MM.1S (cell line): ENCODE measurements around the gene DHDH.
"Not testable (repeated sequence)": the region's sequence is repeated elsewhere in the genome, so short reads cannot be mapped to it uniquely, and the experiment has no call there.

ENCODE experiments used
- DNase-seq: peaks from one replicate; pipeline ENCODE4 v3.0.0-alpha.2; 2015
- H2AFZ ChIP-seq: fragments of 300-600 bp; sonication (generic); 2 replicates; pipeline ENCODE4 v1.6.0; 2016; ENCODE audit warnings: antibody characterized with exemption, low read length
- H3F3A ChIP-seq: fragments of 300-600 bp; sonication (generic); 2 replicates; pipeline ENCODE4 v1.6.1; 2016; ENCODE audit warnings: mild to moderate bottlenecking, antibody characterized with exemption, low read length, moderate library complexity, mixed read lengths; ENCODE audit not compliant: insufficient read depth
- H3K27ac ChIP-seq: fragments of 300-600 bp; sonication (generic); 2 replicates; pipeline ENCODE4 v1.5.1; 2016; ENCODE audit warnings: mild to moderate bottlenecking, low read length
- H3K27me3 ChIP-seq: fragments of 300-600 bp; sonication (generic); replicated peaks from 2 replicates; pipeline ENCODE4 v1.6.0; 2016; ENCODE audit warnings: low read length; ENCODE audit not compliant: insufficient read depth
- H3K36me3 ChIP-seq: fragments of 300-600 bp; sonication (generic); replicated peaks from 2 replicates; pipeline ENCODE4 v1.6.1; 2016; ENCODE audit warnings: mild to moderate bottlenecking, low read length, mixed read lengths; ENCODE audit not compliant: insufficient read depth
- H3K4me1 ChIP-seq: fragments of 300-600 bp; sonication (generic); 2 replicates; pipeline ENCODE4 v1.6.1; 2016; ENCODE audit warnings: low read length, mixed read lengths
- H3K4me2 ChIP-seq: fragments of 300-600 bp; sonication (generic); 2 replicates; pipeline ENCODE4 v1.6.0; 2016; ENCODE audit warnings: low read depth, low read length
- H3K4me3 ChIP-seq: fragments of 300-600 bp; sonication (generic); 2 replicates; pipeline ENCODE4 v1.5.1; 2016; ENCODE audit warnings: low read length, mixed read lengths
- H3K79me2 ChIP-seq: fragments of 300-600 bp; sonication (generic); 2 replicates; pipeline ENCODE4 v1.6.1; 2016; ENCODE audit warnings: mixed run types, low read length, mixed read lengths
- H3K9ac ChIP-seq: fragments of 300-600 bp; sonication (generic); 2 replicates; pipeline ENCODE4 v1.6.1; 2016; ENCODE audit warnings: low read length, mixed read lengths
- H3K9me2 ChIP-seq: fragments of 300-600 bp; sonication (generic); replicated peaks from 2 replicates; pipeline ENCODE4 v1.6.1; 2016; ENCODE audit warnings: mild to moderate bottlenecking, low read length, mixed read lengths; ENCODE audit not compliant: insufficient read depth
- H3K9me3 ChIP-seq: fragments of 300-600 bp; sonication (generic); replicated peaks from 2 replicates; pipeline ENCODE4 v1.6.1; 2016; ENCODE audit warnings: mild to moderate bottlenecking, low read length, mixed read lengths; ENCODE audit not compliant: insufficient read depth
- H4K20me1 ChIP-seq: fragments of 300-600 bp; sonication (generic); 2 replicates; pipeline ENCODE4 v1.6.1; 2016; ENCODE audit warnings: mild to moderate bottlenecking, low read length, moderate library complexity, mixed read lengths; ENCODE audit not compliant: insufficient read depth
- CTCF ChIP-seq: fragments of 300-600 bp; sonication (generic); IDR thresholded peaks from 2 replicates; pipeline ENCODE4 v1.5.1; 2016; ENCODE audit warnings: antibody characterized with exemption, low read length, mixed read lengths
- EZH2 ChIP-seq: fragments of 300-600 bp; sonication (generic); optimal IDR thresholded peaks from 2 replicates; pipeline ENCODE3; 2017; ENCODE audit warnings: low read depth, mild to moderate bottlenecking, antibody characterized with exemption, low read length, mixed read lengths
- EZH2phosphoT487 ChIP-seq: fragments of 300-600 bp; sonication (generic); IDR thresholded peaks from 2 replicates; pipeline ENCODE4 v1.6.1; 2018; ENCODE audit warnings: antibody characterized with exemption, low read length

DHDH gene

DNA sequence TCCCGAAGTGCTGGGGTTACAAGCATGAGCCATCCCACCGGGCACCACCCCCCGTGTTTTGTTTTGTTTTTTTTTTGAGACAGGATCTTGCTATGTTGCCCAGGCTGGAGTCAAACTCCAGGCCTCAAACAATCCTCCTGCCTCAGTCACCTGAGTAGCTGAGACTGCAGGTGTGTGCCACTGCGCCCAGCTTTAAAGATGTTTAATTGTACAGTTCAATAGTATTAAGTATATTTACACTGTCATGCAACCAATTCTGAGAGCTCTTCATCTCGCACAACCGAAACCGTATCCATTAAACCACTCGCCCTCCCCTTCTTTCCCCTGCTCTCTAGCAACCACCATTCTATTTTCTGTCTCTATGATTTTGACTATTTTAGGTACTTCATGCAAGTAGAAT, 17.7 kb upstream of the DHDH start:
- Histone ChIP-seq H3K4me1 (no peaks in the 10 kb centered on the region), H3K4me3 (no peak overlapping the region), H3K4me2 (no peak overlapping the region), H3K27ac (no peak overlapping the region), H3K9me3 (no peaks in the 10 kb centered on the region), H3K79me2 (no peaks in the 10 kb centered on the region), H2AFZ (no peak overlapping the region), H3F3A (no peaks in the 10 kb centered on the region), H3K36me3 (no peaks in the 10 kb centered on the region; the same call in 1 of the 2 replicates), H4K20me1 (no peaks in the 10 kb centered on the region), H3K27me3 (no peaks in the 10 kb centered on the region), H3K9me2 (no peaks in the 10 kb centered on the region), H3K9ac (no peak overlapping the region)
- TF ChIP-seq CTCF: no peak
- no peak for TF ChIP-seq EZH2phosphoT487
- TF ChIP-seq EZH2: no peak
- no peak for DNase-seq

DNA sequence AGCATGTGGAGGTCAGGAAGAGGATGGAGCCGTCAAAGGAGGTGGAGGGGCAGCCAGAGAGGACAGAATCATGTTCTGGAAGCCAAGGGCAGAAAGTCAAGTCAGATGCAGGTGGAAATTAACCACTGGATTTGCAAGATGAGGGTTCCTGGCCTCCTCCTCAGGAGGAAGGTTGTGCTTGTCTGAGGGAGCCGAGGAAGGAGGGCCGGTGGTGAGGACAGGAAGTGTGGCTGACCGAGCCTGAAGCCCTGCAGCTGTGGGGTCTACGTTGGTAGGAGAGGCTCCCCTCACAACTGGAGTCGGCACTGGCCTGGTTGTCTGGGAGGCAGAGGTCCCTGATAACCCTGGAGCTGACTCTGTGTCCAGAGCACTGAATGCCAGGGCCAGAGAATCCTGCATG, 15.4 kb upstream of the DHDH start:
- Histone ChIP-seq H3F3A (no peaks in the 10 kb centered on the region), H3K4me1 (no peaks in the 10 kb centered on the region), H4K20me1 (no peaks in the 10 kb centered on the region), H3K9ac (no peak overlapping the region), H3K9me2 (no peaks in the 10 kb centered on the region), H3K4me2 (no peak overlapping the region), H3K9me3 (no peaks in the 10 kb centered on the region), H3K27me3 (no peaks in the 10 kb centered on the region), H3K4me3 (no peak overlapping the region), H3K36me3 (no peaks in the 10 kb centered on the region), H3K27ac (no peak overlapping the region), H3K79me2 (no peaks in the 10 kb centered on the region), H2AFZ (no peak overlapping the region)
- DNase-seq: no peak
- TF ChIP-seq EZH2phosphoT487: no peak
- no peak for TF ChIP-seq EZH2
- TF ChIP-seq CTCF: no peak

DNA sequence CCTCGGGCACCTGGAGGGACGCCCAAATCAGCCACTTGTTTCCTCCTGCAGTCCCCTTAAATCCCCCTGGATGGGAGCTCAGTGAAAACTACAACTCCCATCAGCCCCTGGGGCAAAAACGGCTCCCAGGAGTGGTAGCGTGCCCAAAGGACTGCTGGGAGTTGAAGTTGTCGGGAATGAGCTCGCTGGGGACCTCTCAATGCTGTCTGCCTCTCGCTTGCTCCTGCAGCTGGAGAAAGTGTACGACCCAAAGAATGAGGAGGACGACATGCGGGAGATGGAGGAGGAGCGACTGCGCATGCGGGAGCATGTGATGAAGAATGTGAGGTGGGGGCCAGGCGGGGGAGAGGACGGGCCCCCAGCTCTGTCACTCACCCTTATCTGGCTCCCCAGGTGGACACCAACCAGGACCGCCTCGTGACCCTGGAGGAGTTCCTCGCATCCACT, 14.7 kb upstream of the DHDH start:
- Histone ChIP-seq H3K4me1 (no peaks in the 10 kb centered on the region), H3K4me2 (no peak overlapping the region), H3K27me3 (no peaks in the 10 kb centered on the region), H3K4me3 (no peak overlapping the region), H3K9ac (no peak overlapping the region), H2AFZ (no peak overlapping the region), H3K79me2 (no peaks in the 10 kb centered on the region), H3K9me3 (no peaks in the 10 kb centered on the region), H4K20me1 (no peaks in the 10 kb centered on the region), H3K9me2 (no peaks in the 10 kb centered on the region), H3K36me3 (no peaks in the 10 kb centered on the region), H3F3A (no peaks in the 10 kb centered on the region), H3K27ac (no peak overlapping the region)
- no peak for DNase-seq
- TF ChIP-seq EZH2phosphoT487 (no peak), CTCF (no peak), EZH2 (no peak)

DNA sequence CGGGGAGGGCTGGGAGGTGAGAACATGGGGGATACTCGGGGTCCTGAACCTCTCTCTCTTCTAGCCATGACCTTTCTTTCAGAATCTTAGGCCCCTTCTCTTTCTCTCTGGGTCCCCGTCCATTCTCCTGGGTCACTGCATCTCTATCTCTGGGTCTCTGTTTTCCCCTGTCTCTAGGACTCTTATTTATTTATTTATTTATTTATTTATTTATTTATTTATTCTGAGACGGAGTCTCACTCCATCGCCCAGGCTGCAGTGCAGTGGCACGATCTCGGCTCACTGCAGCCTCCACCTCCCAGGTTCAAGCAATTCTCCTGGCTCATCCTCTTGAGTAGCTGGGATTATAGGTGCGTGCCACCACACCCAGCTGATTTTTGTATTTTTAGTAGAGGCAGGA, 14.2 kb upstream of the DHDH start:
- H3K9me2 ChIP-seq, H3K36me3 ChIP-seq, H3K4me1 ChIP-seq, H3K4me2 ChIP-seq, H4K20me1 ChIP-seq, H3K27ac ChIP-seq, H2AFZ ChIP-seq, H3K4me3 ChIP-seq, DNase-seq, H3K9me3 ChIP-seq, H3K9ac ChIP-seq, H3K27me3 ChIP-seq, H3K79me2 ChIP-seq, H3F3A ChIP-seq: not testable (repeated sequence)
